ENCODE data around the gene PRMT1. TPM values are rescaled to one million over a fixed set of nuclear protein-coding genes. Genes with fewer than 3 reads are reported as not detected.

The PRMT1 gene
- total and polyA plus RNA-seq, 9 of the 15 experiments (the other 6 are each of a cell fraction or from before 2014, with no cell fraction given), result 13.3 to 464 (median 326) TPM

- TF ChIP-seq IRF1 (CRISPR knock-in tag; IDR thresholded peaks at IDR 0.05; ENCODE audit: borderline replicate concordance) (no peak), KDM1A (IDR thresholded peaks at IDR 0.05) (peak; percentile 78 to 81; a peak in 3 of 4 replicates), NR2C2 (CRISPR knock-in tag; IDR thresholded peaks at IDR 0.05) (no peak), NR2C2 (tag; IDR thresholded peaks at IDR 0.05) (peak; percentile 44; the same call in 1 of the 2 replicates), BHLHE40 (IDR thresholded peaks at IDR 0.05; ENCODE audit: low read length) (peak; percentile 37; the same call in 1 of the 2 replicates), ZNF121 (CRISPR knock-in tag; conservative IDR thresholded peaks at IDR 0.05) (no peak), ZNF277 (CRISPR knock-in tag; IDR thresholded peaks at IDR 0.05; ENCODE audit: borderline replicate concordance) (no peak), ZNF518B (CRISPR knock-in tag; IDR thresholded peaks at IDR 0.05) (no peak), ZBTB33 (CRISPR knock-in tag; IDR thresholded peaks at IDR 0.05) (peak; percentile 66; the same call in 1 of the 2 replicates), ZNF224 (CRISPR knock-in tag; IDR thresholded peaks at IDR 0.05) (no peak), MLLT1 (IDR thresholded peaks at IDR 0.05) (no peak), EZH2 (IDR thresholded peaks at IDR 0.05; ENCODE audit: borderline replicate concordance, low read depth, low read length) (no peak)
- TF ChIP-seq, protein P1, sequence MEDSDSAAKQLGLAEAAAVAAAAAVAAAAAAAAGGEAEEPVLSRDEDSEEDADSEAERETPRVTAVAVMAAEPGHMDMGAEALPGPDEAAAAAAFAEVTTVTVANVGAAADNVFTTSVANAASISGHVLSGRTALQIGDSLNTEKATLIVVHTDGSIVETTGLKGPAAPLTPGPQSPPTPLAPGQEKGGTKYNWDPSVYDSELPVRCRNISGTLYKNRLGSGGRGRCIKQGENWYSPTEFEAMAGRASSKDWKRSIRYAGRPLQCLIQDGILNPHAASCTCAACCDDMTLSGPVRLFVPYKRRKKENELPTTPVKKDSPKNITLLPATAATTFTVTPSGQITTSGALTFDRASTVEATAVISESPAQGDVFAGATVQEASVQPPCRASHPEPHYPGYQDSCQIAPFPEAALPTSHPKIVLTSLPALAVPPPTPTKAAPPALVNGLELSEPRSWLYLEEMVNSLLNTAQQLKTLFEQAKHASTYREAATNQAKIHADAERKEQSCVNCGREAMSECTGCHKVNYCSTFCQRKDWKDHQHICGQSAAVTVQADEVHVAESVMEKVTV (CRISPR knock-in tag; IDR thresholded peaks at IDR 0.05), result peak; percentile 65; the same call in 1 of the 2 replicates
- TF ChIP-seq, protein P2, sequence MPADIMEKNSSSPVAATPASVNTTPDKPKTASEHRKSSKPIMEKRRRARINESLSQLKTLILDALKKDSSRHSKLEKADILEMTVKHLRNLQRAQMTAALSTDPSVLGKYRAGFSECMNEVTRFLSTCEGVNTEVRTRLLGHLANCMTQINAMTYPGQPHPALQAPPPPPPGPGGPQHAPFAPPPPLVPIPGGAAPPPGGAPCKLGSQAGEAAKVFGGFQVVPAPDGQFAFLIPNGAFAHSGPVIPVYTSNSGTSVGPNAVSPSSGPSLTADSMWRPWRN (IDR thresholded peaks at IDR 0.05; ENCODE audit: low read depth), result no peak
Observed at GRCh38 chr19:49680421-49681351, 3.6 kb downstream of the PRMT1 start (continued).
